ENCODE measurements around the gene RASSF8.

DNA sequence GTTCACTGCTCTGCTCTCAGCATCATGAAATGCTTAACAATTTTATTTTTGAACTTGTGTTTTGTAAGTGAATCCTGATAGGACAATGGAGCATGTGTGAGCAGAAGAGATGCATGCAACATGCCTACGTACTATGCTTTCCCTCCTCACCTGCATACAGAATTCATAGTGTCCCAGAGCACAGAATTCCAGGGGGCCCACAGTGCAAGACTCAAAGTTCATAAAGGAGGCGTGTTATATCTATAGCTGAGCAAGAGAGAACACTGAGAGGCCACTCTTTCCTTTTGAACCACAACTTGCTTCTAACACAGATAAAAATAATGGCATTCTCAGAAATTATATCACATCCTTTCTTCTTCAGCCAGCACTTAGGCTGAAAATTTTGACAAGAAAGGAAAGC lies 137.6 kb downstream of the RASSF8 start:
- TF ChIP-seq, protein P1, sequence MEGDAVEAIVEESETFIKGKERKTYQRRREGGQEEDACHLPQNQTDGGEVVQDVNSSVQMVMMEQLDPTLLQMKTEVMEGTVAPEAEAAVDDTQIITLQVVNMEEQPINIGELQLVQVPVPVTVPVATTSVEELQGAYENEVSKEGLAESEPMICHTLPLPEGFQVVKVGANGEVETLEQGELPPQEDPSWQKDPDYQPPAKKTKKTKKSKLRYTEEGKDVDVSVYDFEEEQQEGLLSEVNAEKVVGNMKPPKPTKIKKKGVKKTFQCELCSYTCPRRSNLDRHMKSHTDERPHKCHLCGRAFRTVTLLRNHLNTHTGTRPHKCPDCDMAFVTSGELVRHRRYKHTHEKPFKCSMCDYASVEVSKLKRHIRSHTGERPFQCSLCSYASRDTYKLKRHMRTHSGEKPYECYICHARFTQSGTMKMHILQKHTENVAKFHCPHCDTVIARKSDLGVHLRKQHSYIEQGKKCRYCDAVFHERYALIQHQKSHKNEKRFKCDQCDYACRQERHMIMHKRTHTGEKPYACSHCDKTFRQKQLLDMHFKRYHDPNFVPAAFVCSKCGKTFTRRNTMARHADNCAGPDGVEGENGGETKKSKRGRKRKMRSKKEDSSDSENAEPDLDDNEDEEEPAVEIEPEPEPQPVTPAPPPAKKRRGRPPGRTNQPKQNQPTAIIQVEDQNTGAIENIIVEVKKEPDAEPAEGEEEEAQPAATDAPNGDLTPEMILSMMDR (IDR thresholded peaks at IDR 0.05 in 2 of 3, conservative IDR thresholded peaks at IDR 0.05 in 1 of 3; ENCODE audit: borderline replicate concordance in 1 of 3, insufficient read depth in 1 of 3, low read depth in 2 of 3, low read length in 2 of 3), result no peak
- TF ChIP-seq, protein P2, sequence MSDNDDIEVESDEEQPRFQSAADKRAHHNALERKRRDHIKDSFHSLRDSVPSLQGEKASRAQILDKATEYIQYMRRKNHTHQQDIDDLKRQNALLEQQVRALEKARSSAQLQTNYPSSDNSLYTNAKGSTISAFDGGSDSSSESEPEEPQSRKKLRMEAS (IDR thresholded peaks at IDR 0.05), result no peak
- no peak for TF ChIP-seq EZH2phosphoT487 (IDR thresholded peaks at IDR 0.05; ENCODE audit: borderline replicate concordance)
- TF ChIP-seq POLR2AphosphoS5 (IDR thresholded peaks at IDR 0.05; ENCODE audit: low read depth, low read length), result no peak
- TF ChIP-seq POLR2A (IDR thresholded peaks at IDR 0.05; ENCODE audit: borderline replicate concordance, extremely low read depth, insufficient read depth, insufficient read length), result no peak
- TF ChIP-seq, protein P3, sequence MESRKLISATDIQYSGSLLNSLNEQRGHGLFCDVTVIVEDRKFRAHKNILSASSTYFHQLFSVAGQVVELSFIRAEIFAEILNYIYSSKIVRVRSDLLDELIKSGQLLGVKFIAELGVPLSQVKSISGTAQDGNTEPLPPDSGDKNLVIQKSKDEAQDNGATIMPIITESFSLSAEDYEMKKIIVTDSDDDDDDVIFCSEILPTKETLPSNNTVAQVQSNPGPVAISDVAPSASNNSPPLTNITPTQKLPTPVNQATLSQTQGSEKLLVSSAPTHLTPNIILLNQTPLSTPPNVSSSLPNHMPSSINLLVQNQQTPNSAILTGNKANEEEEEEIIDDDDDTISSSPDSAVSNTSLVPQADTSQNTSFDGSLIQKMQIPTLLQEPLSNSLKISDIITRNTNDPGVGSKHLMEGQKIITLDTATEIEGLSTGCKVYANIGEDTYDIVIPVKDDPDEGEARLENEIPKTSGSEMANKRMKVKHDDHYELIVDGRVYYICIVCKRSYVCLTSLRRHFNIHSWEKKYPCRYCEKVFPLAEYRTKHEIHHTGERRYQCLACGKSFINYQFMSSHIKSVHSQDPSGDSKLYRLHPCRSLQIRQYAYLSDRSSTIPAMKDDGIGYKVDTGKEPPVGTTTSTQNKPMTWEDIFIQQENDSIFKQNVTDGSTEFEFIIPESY (IDR thresholded peaks at IDR 0.05; ENCODE audit: extremely low read depth, insufficient replicate concordance, low read length), result no peak
- TF ChIP-seq EZH2 (IDR thresholded peaks at IDR 0.05), result no peak
- TF ChIP-seq ELF1 (IDR thresholded peaks at IDR 0.05; ENCODE audit: borderline replicate concordance, low read depth), result no peak
- no peak for TF ChIP-seq TCF7L2 (IDR thresholded peaks at IDR 0.05; ENCODE audit: borderline replicate concordance, extremely low read depth, insufficient read depth, insufficient read length)
- no peak for TF ChIP-seq CEBPB (IDR thresholded peaks at IDR 0.05; ENCODE audit: low read depth)
- TF ChIP-seq EGR1 (IDR thresholded peaks at IDR 0.05; ENCODE audit: low read depth), result no peak
- TF ChIP-seq, protein P4, sequence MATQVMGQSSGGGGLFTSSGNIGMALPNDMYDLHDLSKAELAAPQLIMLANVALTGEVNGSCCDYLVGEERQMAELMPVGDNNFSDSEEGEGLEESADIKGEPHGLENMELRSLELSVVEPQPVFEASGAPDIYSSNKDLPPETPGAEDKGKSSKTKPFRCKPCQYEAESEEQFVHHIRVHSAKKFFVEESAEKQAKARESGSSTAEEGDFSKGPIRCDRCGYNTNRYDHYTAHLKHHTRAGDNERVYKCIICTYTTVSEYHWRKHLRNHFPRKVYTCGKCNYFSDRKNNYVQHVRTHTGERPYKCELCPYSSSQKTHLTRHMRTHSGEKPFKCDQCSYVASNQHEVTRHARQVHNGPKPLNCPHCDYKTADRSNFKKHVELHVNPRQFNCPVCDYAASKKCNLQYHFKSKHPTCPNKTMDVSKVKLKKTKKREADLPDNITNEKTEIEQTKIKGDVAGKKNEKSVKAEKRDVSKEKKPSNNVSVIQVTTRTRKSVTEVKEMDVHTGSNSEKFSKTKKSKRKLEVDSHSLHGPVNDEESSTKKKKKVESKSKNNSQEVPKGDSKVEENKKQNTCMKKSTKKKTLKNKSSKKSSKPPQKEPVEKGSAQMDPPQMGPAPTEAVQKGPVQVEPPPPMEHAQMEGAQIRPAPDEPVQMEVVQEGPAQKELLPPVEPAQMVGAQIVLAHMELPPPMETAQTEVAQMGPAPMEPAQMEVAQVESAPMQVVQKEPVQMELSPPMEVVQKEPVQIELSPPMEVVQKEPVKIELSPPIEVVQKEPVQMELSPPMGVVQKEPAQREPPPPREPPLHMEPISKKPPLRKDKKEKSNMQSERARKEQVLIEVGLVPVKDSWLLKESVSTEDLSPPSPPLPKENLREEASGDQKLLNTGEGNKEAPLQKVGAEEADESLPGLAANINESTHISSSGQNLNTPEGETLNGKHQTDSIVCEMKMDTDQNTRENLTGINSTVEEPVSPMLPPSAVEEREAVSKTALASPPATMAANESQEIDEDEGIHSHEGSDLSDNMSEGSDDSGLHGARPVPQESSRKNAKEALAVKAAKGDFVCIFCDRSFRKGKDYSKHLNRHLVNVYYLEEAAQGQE (IDR thresholded peaks at IDR 0.05; ENCODE audit: low read depth), result no peak

All from HCT116 (cell line).